H9 (cell line): ENCODE results near the gene TMEM95. TPM values are rescaled to one million over a fixed set of nuclear protein-coding genes. Genes with fewer than 3 reads are reported as not detected.

ENCODE experiments used
- DNase-seq: peaks from one replicate; pipeline ENCODE4 v3.0.0-alpha.2; 2017
- H2AFZ ChIP-seq: one replicate; pipeline ENCODE4 v1.6.1; 2013; ENCODE audit warnings: mild to moderate bottlenecking, low read length, control low read depth, moderate library complexity
- H2AK5ac ChIP-seq: 2 replicates; pipeline ENCODE4 v1.6.1; 2013; ENCODE audit warnings: low read length, control low read depth, mixed read lengths; ENCODE audit not compliant: insufficient read length
- H2BK120ac ChIP-seq: one replicate; pipeline ENCODE4 v1.6.1; 2013; ENCODE audit warnings: low read depth, mild to moderate bottlenecking, low read length, control low read depth, inconsistent platforms; ENCODE audit not compliant: poor library complexity, severe bottlenecking
- H2BK12ac ChIP-seq: 2 replicates; pipeline ENCODE4 v1.6.1; 2013; ENCODE audit warnings: low read length, control low read depth, mixed read lengths, low read depth; ENCODE audit not compliant: insufficient read length
- H2BK15ac ChIP-seq: 2 replicates; pipeline ENCODE4 v1.6.1; 2013; ENCODE audit warnings: low read depth, low read length, control low read depth
- H2BK20ac ChIP-seq: one replicate; pipeline ENCODE4 v1.6.1; 2013; ENCODE audit warnings: low read depth, mild to moderate bottlenecking, low read length, control low read depth, inconsistent platforms; ENCODE audit not compliant: poor library complexity, severe bottlenecking
- H2BK5ac ChIP-seq: 2 replicates; pipeline ENCODE4 v1.6.1; 2013; ENCODE audit warnings: low read length, control low read depth, mixed read lengths; ENCODE audit not compliant: insufficient read length
- H3K14ac ChIP-seq: 2 replicates; pipeline ENCODE4 v1.6.1; 2013; ENCODE audit warnings: low read length, control low read depth; ENCODE audit not compliant: insufficient read depth
- H3K18ac ChIP-seq: 2 replicates; pipeline ENCODE4 v1.6.1; 2013; ENCODE audit warnings: low read depth, mild to moderate bottlenecking, mixed read lengths, low read length, control low read depth; ENCODE audit not compliant: insufficient read length
- H3K23ac ChIP-seq: 2 replicates; pipeline ENCODE4 v1.6.1; 2013; ENCODE audit warnings: low read length, control low read depth, mixed read lengths, low read depth; ENCODE audit not compliant: insufficient read length
- H3K23me2 ChIP-seq: 2 replicates; pipeline ENCODE4 v1.6.1; 2013; ENCODE audit warnings: low read depth, mild to moderate bottlenecking, mixed read lengths, low read length, control low read depth; ENCODE audit not compliant: insufficient read length, poor library complexity, severe bottlenecking
- H3K27ac ChIP-seq: 2 replicates; pipeline ENCODE4 v1.5.1; 2013; ENCODE audit warnings: low read length, control low read depth, mixed read lengths, low read depth; ENCODE audit not compliant: insufficient read length
- H3K27me3 ChIP-seq: 2 replicates; pipeline ENCODE4 v1.6.1; 2013; ENCODE audit warnings: low read length, control low read depth, inconsistent platforms; ENCODE audit not compliant: insufficient read depth
- H3K4ac ChIP-seq: 2 replicates; pipeline ENCODE4 v1.6.1; 2013; ENCODE audit warnings: low read depth, mild to moderate bottlenecking, control low read depth, inconsistent platforms, low read length, moderate library complexity
- H3K4me1 ChIP-seq: 2 replicates; pipeline ENCODE4 v1.6.1; 2013; ENCODE audit warnings: low read length, control low read depth, inconsistent platforms; ENCODE audit not compliant: insufficient read depth
- H3K4me2 ChIP-seq: 2 replicates; pipeline ENCODE4 v1.6.1; 2013; ENCODE audit warnings: low read length, control low read depth, mixed read lengths; ENCODE audit not compliant: insufficient read length, insufficient read depth
- H3K56ac ChIP-seq: 2 replicates; pipeline ENCODE4 v1.6.1; 2013; ENCODE audit warnings: low read depth, mild to moderate bottlenecking, mixed read lengths, low read length, control low read depth; ENCODE audit not compliant: insufficient read length
- H3K79me1 ChIP-seq: 2 replicates; pipeline ENCODE4 v1.6.1; 2013; ENCODE audit warnings: low read depth, mild to moderate bottlenecking, moderate library complexity, low read length, control low read depth, inconsistent platforms; ENCODE audit not compliant: insufficient read depth, poor library complexity, severe bottlenecking
- H3K79me2 ChIP-seq: 2 replicates; pipeline ENCODE4 v1.6.1; 2013; ENCODE audit warnings: low read length, control low read depth, inconsistent platforms; ENCODE audit not compliant: insufficient read depth
- H3K9ac ChIP-seq: 2 replicates; pipeline ENCODE4 v1.6.1; 2013; ENCODE audit warnings: low read length, control low read depth, mixed read lengths; ENCODE audit not compliant: insufficient read length; ENCODE audit errors: extremely low read depth
- H3K9me3 ChIP-seq: one replicate; pipeline ENCODE4 v1.6.1; 2013; ENCODE audit warnings: low read depth, low read length, inconsistent platforms; ENCODE audit not compliant: control insufficient read depth
- H3T11ph ChIP-seq: one replicate; pipeline ENCODE4 v1.6.1; 2013; ENCODE audit warnings: mild to moderate bottlenecking, low read length, control low read depth, inconsistent platforms
- H4K20me1 ChIP-seq: one replicate; pipeline ENCODE4 v1.6.1; 2013; ENCODE audit not compliant: control insufficient read depth, insufficient read length, insufficient read depth
- H4K5ac ChIP-seq: 2 replicates; pipeline ENCODE4 v1.6.1; 2013; ENCODE audit warnings: low read depth, mild to moderate bottlenecking, mixed read lengths, low read length, control low read depth; ENCODE audit not compliant: insufficient read length
- H4K8ac ChIP-seq: replicated peaks from 2 replicates; pipeline ENCODE4 v1.6.1; 2013; ENCODE audit warnings: low read length, control low read depth, mixed read lengths, low read depth; ENCODE audit not compliant: insufficient read length
- H4K91ac ChIP-seq: 2 replicates; pipeline ENCODE4 v1.6.1; 2013; ENCODE audit warnings: low read depth, mild to moderate bottlenecking, moderate library complexity, mixed read lengths, low read length, control low read depth; ENCODE audit not compliant: insufficient read length
- H3K27ac Mint-ChIP-seq, 3 experiments: 2 replicates in 2 of 3; 3 replicates in 1 of 3; pipeline ENCODE4 v1.8.0; 2020 to 2021; ENCODE audit warnings: mixed read lengths in 3 of 3, mild to moderate bottlenecking in 1 of 3, moderate library complexity in 1 of 3
- H3K27me3 Mint-ChIP-seq: 2 replicates; pipeline ENCODE4 v1.8.0; 2021; ENCODE audit warnings: low read depth, mild to moderate bottlenecking, moderate library complexity, mixed read lengths
- H3K36me3 Mint-ChIP-seq, 3 experiments: 2 replicates in 2 of 3; 3 replicates in 1 of 3; pipeline ENCODE4 v1.8.0; 2020 to 2021; ENCODE audit warnings: low read depth in 3 of 3, mixed read lengths in 3 of 3; ENCODE audit not compliant: insufficient read depth in 1 of 3
- H3K4me1 Mint-ChIP-seq, 2 experiments: 2 replicates each; pipeline ENCODE4 v1.8.0; 2020; ENCODE audit warnings: mixed read lengths in 2 of 2
- H3K4me3 Mint-ChIP-seq, 2 experiments: 2 replicates in 1 of 2; 3 replicates in 1 of 2; pipeline ENCODE4 v1.8.0; 2020 to 2021; ENCODE audit warnings: mild to moderate bottlenecking in 2 of 2, mixed read lengths in 2 of 2, moderate library complexity in 1 of 2
- H3K9me3 Mint-ChIP-seq, 2 experiments: 2 replicates in 1 of 2; 3 replicates in 1 of 2; pipeline ENCODE4 v1.8.0; 2020; ENCODE audit warnings: mild to moderate bottlenecking in 2 of 2, mixed read lengths in 2 of 2, moderate library complexity in 1 of 2
- CTCF ChIP-seq: fragments of 200-600 bp; sonication (generic); conservative IDR thresholded peaks from 3 replicates; pipeline ENCODE4 v1.8.0; 2021; ENCODE audit warnings: antibody characterized with exemption, mild to moderate bottlenecking
- WGBS: extraction: QIAGEN DNeasy Blood & Tissue Kit; methylation state at CpG from one replicate; pipeline ENCODE4 v1.1.7; 2013; ENCODE audit warnings: missing lambda C conversion rate, low lambda C conversion rate, mixed read lengths; ENCODE audit not compliant: insufficient read length; ENCODE audit errors: extremely low coverage; 5-methylcytosine and 5-hydroxymethylcytosine counted together
- total RNA-seq: library from RNA; stranded (reverse); gene quantifications from 2 replicates; pipeline ENCODE4 v1.2.1, GENCODE V29; 2021

TMEM95 gene
- total RNA-seq, 1 experiment from 2014 or later = not detected

GRCh38 chr17:7392696-7393612 lies 38.0 kb downstream of the TMEM95 start:
- no peak overlapping the region for H3K18ac ChIP-seq
- no peak overlapping the region for H3T11ph ChIP-seq
- Mint-ChIP-seq H3K36me3 (peaks cover 25 to 41% (median 25%) of the 10 kb centered on the region in 3 experiments), H3K9me3 (no peaks in the 10 kb centered on the region; a peak in 1 of 5 replicates), H3K4me1 (peaks cover 22% of the 10 kb centered on the region in 2 experiments), H3K27me3 (peaks cover 2% of the 10 kb centered on the region), H3K27ac (peak overlapping the region in 1 of 3 experiments; percentile 67; a peak in 1 of 7 replicates), H3K4me3 (peak overlapping the region; percentile 87 to 96)
- no peak overlapping the region for H4K91ac ChIP-seq
- WGBS = no CpG with 5 or more reads among the region's 42 CpGs
- H3K4me1 ChIP-seq = peaks cover 7% of the 10 kb centered on the region; the same call in 1 of the 2 replicates
- H2AFZ ChIP-seq = no peak overlapping the region
- H2BK20ac ChIP-seq = no peak overlapping the region
- peaks cover 12% of the 10 kb centered on the region for H3K23me2 ChIP-seq
- no peaks in the 10 kb centered on the region for H3K9me3 ChIP-seq
- H3K23ac ChIP-seq = no peak overlapping the region
- no peak overlapping the region for H2BK12ac ChIP-seq
- H3K4ac ChIP-seq = no peak overlapping the region
- no peak overlapping the region for H4K8ac ChIP-seq
- H3K79me2 ChIP-seq = no peaks in the 10 kb centered on the region
- no peak overlapping the region for H2BK120ac ChIP-seq
- H3K27me3 ChIP-seq = no peaks in the 10 kb centered on the region
- no peak overlapping the region for H3K14ac ChIP-seq
- peak overlapping the region; percentile 92 for H3K4me2 ChIP-seq
- H3K27ac ChIP-seq = no peak overlapping the region
- no peak overlapping the region for H2AK5ac ChIP-seq
- peaks cover 2% of the 10 kb centered on the region for H4K20me1 ChIP-seq
- no peak overlapping the region for H2BK5ac ChIP-seq
- no peak overlapping the region for H2BK15ac ChIP-seq
- H4K5ac ChIP-seq = no peak overlapping the region
- H3K9ac ChIP-seq = no peak overlapping the region
- DNase-seq = peak; percentile 67
- no peak overlapping the region for H3K56ac ChIP-seq
- H3K79me1 ChIP-seq = no peaks in the 10 kb centered on the region
- no peak for TF ChIP-seq CTCF
